ENCODE data around the gene FGR.
"Not testable (repeated sequence)": the region's sequence is repeated elsewhere in the genome, so short reads cannot be mapped to it uniquely, and the experiment has no call there.

The FGR gene

DNA sequence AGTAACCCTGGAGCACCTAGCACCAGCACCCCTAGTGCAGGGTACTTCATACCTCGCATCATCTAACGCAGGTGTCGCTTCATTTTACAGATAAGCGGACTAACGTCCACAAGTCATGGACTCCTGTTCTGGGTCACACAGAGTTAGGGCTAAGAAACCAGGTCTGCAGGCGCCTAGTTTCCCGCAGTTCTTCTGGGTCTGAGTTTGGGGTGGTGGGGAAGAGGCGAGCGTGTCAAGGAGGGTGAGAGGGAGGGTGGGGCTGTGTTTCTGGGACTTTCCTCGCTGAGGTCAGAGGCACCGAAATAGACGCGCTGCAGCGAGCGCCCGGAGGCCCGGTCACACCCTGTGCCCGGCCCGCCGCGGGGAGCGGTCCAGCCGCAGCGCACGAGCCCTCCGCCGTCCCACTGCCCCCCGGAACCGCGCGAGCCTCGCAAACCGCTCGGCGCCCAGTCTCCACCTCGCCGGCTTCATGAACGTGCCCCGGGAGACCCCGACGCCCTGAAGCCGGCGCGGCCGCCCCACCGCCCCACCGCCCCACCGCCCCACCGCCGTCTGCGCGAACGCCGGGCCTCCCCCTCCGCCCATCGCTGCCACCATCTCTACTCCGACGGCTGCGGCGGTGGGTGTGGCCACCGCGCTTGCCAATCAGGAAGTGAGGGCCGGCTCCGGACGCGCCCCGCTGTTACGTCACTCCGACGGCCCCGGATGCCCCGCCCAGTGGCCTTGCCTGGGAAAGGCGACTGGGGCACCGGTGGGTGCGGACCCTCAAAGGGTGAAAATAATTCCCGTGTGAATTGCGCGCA, 24.7 kb upstream of the FGR start:
- DNase-seq (ENCODE audit: low read depth) = peak; percentile 86

DNA sequence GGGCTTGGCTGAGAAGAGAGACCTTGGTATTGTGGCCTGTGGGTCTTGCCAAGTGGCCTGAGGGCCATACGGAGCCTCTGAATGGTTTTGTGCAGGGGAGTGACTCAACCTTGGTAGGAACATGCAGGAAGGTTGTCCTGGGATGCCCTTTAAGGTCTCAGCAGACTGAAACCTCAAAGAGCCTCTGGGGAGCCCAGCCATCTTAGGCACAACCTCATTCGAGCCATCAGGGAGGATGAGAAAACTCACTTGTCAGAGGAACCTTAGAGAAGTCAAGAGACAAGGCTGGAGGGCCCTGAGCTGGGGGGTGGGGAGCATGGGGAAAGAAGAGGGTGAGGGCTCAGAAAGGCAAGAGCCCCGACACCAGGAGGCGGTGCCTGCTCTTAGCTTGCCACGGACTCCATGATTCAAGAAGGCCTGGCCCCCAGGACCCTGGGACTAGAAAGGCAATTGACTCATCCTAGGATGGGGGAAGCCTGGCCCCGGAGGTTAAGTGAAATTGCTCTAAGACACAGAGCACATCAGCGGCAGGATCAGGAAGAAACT, 24.0 kb upstream of the FGR start:
- DNase-seq (ENCODE audit: low read depth) = peak; percentile 94

DNA sequence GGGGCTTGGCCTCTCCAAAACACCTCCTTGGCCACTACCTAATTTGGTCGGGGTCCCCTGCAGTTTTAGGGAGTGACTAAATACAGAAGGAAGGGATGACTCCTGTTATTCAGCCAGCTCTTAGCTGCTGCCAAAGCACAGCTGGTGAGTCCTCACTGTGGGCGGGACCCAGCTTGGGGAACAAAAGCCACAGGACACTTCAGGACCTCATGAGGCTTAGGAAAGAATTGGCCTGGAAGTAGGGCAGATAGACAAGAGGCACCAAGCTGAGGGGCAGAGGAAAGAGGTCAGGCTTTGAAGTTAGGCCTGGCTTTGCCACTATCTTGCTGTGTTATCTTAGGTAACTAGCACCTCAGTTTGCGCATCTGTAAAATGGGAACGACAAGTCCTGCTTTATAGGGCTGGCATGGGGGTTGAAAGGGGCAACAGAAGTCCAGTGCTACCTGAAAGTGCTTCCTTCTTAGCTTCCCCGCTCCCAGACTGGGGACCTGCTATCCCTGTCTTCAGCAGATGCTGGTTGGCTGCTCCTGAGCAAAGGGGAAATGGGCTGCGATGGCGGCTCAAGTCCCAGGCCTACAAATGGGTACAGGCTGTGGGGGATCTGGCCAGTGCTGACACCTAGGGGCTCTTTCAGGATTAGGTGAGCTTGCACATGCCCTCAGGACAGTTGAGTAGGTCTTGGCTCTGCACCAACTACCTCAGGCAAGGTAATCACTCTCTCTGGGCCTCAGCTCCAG, 21.3 kb upstream of the FGR start:
- DNase-seq (ENCODE audit: low read depth) = peak; percentile 78

DNA sequence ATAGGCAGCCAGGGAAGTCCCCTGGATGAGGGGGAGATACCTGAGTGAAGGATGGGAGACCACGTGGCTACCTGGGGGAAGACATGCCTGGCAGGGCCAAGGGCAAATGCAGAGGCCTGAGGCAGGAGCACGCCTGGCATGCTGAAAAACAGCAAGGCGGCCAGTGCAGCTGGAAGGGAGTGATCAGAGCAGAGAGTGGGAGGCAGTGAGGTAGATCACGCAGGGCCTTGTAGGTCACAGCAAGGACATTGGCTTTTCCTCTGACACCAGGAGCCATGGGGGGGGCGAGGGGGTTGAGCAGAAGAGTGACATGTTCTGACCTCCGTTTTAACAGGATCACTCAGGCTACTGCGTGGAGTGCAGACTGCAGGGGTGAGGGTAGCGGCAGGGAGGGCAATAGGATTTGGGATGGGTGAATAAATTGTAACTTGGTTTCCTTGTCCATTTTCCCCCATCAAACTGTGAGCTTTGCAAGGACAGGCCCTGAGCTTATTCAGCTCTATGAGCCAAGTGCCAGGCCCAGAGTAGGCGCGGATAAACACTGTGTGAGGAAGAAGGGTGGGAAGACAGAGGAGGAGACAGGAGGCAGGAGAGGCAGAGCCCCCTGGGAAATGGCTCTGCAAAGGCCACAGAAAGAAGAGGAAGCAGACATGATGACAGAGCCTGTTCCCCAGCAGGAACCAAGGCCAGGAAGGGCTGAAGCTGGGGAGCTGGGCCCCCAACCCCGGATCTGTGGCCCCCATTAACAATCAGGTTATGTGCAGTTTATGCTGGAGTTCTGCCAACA, 20.4 kb upstream of the FGR start:
- DNase-seq (ENCODE audit: low read depth) = no peak

DNA sequence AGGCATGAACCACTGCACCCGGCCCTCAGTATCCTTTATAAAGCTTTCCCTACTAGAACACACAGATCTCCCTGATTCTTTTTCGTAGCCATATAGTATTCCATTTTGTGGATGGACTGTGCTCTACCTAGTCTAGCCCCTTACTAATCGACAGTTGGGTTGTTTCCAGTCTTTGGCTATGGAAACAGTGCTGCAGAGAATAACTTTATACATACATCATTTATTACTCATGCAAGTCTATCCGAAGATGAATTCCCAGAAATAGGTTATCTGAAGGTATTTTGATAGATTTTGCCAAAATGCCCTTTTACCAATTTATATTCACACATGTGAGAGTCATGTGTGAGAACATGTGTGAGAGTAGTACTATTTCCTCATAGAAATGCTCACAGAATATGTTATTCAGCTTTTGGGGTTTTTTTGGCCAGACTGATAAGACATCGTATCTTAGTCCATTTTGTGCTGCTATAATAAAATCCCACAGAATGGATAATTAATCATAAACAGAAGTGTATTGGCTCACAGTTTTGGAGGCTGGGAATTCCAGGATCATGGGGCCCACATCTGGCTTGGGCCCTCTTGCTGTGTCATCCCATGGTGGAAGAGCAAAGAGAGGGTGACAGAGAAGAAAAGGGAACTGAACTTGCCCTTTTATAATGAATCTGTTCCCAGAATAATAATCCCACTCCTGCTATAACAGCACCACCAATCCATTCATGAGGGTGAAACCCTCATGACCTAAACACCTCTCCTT, 17.3 kb upstream of the FGR start:
- no peak for DNase-seq (ENCODE audit: low read depth)

DNA sequence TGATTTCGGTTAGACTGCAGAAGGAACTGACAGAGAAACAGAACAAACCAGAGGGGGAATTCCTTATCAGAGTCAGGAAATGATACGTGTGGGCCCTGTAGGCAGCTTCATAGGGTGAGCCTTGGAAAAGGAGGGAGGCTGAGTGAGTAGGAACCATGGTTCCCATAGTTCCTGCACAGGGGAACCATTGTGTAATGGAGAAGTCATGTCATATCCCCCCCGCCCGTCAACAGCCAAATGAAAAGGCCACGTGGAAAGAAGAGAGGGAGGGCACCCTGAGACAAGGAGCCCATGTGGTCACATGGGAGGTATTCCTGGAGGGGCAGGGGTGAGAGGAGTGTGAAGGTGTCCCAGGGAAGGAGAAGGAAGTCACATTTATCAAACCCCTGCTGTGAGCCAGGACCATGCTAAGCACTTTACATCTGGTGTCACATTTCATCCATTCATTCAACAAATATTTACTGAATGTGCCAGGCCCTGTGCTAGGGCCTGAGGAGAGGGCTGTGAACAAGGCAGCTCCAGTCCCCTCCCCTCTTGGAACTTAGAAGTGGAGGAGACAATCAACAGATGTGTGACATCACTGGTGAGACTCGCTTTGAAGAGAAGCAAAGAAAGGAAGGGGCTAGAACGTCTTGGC, 15.7 kb upstream of the FGR start:
- DNase-seq (ENCODE audit: low read depth) = peak; percentile 85

DNA sequence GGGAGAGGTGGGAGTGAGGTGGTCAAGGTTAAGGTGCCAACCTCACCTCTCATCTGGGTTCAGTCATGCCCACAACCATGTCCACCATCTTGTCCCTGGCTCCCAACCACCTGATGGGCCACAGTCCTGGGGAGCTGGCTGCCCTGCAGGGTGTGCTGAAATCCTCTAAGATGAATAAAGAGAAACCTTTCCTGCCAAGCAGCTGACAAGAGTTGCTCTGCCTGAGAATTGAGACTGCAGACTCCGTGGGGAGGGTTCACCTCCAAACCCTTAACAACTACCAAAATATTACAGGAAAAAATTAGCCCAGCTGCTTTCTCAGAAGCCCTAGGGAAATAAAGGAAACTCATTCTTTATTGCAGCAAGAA, 15.2 kb upstream of the FGR start:
- DNase-seq (ENCODE audit: low read depth) = no peak

DNA sequence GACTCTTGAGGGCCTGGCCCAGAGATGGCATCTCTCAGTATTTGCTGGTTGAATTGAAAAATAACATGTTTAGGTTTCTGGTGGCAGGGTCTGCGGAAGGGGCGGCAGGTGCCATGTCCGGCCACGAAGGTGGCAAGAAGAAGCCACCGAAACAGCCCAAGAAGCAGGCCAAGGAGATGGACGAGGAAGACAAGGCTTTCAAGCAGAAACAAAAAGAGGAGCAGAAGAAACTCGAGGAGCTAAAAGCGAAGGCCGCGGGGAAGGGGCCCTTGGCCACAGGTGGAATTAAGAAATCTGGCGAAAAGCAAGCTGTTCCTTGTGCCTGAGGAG, 14.3 kb upstream of the FGR start:
- no peak for DNase-seq (ENCODE audit: low read depth)

DNA sequence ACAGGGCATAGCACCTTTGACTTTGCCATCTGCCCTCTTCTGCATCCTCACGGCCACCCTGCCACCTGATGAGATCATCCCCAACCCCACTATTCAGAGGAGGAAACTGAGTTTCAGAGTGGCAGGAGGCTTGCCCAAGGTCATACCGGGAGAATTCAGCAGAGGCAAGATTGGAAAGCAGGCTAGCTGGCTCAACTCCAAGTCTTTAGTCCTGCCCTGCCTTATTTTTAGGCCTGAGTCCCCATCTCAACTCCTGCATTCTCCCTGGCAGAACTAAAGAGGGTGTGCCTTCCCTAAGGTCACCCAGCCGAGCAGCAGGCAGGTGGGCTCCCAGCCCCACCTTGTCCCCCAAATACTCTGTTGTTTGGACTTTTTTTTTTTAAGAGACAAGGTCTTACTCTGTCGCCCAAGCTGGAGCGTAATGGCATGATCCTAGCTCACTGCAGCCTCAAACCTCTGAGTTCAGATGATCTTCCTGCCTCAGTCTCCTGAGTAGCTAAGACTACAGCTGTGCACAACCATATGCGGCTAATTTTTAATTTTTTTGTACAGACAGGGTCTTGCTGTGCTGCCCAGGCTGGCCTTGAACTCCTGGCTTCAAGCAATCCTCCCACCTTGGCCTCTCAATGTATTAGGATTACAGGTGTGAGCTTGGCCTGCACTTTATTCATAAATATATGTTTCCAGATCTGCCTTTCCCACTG, 13.8 kb upstream of the FGR start:
- DNase-seq (ENCODE audit: low read depth) = peak; percentile 35

DNA sequence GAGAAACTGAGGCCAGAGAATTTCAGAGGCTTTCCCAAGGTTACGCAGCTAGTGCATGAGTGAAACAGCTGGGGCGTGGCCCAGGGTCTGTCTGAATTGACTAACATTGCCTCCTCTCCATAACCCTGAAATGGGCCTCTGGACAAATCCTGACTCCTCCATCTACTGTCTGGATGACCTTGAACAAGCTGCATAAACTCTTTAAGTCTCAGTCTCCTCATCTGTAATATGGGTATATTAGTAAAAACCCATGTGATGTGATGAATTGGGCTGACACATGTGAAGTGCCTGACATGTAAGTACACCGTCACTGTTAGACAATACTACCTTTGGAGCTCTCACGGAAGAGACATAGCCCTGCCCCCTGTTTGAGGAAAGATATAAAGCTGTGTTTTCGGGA, 12.3 kb upstream of the FGR start:
- no peak for DNase-seq (ENCODE audit: low read depth)

DNA sequence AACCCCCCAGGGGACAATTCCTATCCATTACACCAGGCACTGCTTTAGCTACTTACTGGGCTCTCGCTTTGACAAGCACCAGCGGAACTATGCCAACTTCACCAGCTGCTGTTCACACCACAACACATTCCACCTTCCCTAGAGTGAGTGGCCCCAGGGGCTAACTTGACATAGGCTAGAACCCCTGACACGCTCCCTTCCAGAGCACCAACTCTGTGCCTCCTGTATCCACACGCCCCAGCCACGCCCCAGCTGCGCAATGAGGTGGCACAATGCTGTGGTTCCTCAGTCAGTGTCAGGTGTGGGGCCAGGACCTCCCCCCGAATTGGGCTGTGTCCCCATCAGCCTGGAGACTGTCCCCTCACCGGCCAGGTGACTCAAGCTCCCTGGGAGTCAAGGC, 11.7 kb upstream of the FGR start:
- no peak for DNase-seq (ENCODE audit: low read depth)

DNA sequence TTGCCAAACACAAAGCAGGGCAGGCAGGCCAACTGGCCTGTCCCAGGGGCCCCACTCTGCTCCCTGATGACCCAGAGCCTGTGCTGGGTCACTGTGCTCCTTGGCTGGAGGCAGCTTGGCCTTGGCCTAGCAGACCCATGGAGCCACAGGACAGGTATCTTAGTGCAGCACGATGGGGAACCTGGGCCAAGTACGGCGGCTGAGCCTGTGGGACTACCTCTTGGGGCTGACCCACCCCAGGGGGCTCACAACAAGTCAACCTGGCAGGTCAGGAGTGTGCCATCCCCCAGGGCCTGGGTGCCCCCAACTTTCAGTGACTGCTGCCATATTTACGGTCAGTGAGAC, 10.1 kb upstream of the FGR start:
- no peak for DNase-seq (ENCODE audit: low read depth)

DNA sequence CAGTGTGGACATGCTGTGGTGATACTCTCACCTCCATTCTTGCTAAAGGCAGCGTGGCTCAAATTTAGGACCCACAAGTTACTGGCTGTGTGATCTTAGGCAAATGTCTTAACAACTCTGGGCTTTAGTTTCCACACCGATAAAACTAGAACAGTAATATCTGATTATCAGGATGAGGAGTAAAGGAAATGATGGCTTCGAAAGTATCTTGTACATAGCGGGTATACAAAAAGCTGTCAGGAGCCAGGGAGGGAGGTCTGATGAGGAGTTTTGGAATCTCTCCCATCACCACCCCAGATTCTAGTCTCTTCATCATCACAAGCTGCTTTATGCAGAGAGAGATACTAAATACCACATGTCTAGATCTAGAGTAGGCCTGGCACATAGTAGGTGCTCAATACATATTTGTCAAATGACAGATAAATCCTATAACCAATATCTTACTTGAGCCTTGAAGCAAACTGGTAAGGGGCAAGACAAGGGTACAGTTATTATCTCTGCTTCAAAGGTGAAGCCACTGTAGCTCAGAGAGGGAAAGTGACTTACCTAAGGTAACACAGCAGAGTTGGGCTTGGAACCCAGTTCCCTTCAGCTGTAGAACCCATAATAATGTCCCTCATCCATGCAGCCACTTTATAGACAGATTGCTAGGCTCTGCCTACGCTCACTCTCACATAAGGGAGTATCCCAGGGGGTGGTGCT, 9.5 kb upstream of the FGR start:
- DNase-seq (ENCODE audit: low read depth) = no peak

DNA sequence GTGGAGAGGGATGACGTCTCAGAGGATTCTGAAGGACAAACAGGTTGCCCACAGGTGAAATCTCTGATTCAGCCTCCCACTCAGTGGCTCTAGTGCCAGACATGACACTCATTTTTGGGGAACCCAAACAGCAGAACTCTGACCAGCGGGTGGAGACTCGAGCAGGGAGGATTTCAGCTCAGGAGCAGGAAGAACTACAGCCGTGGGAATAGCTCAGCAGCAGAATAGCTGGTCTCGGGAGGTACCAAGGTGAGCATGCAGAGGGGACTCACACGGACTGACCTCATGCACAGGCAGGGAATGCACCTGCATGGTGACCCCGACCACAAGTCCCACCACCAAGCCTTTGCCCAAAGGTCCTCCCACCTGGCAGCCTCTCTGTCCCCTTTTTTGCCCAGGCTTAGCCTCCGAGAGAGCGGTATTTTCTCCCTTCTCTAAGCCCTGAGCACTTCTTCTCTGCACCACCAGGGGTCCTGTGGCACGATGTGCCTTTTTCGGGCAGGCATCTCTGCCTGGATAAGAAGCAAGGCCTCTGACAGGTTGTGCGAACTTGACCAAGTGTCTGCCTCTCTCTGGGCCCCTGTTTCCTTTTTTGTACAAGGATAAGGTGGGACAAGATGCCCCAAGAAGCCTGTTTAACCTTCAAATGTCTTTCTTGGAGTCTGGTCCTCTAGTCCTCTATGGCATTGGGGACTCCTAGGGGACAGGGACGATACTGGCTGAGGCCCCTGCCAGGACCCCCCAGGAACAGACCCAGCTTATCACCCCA, 8.8 kb upstream of the FGR start:
- peak; percentile 64 for DNase-seq (ENCODE audit: low read depth)

DNA sequence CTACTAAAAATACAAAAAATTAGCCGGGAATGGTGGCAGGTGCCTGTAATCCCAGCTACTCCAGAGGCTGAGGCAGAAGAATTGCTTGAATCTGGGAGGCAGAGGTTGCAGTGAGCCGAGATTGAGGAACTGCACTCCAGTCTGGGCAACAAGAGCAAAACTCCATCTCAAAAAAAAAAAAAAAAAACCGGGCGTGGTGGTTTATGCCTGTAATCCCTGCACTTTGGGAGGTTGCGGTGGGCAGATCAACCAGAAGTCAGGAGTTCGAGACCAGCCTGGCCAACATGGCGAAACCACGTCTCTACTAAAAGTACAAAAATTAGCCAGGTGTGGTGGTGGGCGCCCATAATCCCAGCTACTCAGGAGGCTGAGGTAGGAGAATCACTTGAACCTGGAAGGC, 5.5 kb upstream of the FGR start:
- DNase-seq (ENCODE audit: low read depth) = not testable (repeated sequence)

DNA sequence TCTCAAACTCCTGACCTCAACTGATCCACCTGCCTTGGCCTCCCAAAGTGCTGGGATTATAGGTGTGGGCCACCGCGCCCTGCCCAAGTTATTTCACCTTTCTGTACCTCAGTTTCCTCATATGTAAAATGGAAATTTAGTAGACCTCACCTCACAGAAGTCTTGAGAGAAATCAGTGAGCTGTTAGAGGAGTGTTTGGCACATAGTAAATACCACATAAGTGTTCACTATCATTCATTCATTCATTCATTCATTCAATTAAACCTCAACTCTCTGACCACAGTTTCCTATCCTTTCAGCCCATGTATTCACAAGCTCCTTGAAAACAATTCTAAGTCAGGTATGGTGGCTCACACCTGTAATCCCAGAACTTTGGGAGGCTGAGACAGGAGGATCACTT, 3.8 kb upstream of the FGR start:
- no peak for DNase-seq (ENCODE audit: low read depth)

DNA sequence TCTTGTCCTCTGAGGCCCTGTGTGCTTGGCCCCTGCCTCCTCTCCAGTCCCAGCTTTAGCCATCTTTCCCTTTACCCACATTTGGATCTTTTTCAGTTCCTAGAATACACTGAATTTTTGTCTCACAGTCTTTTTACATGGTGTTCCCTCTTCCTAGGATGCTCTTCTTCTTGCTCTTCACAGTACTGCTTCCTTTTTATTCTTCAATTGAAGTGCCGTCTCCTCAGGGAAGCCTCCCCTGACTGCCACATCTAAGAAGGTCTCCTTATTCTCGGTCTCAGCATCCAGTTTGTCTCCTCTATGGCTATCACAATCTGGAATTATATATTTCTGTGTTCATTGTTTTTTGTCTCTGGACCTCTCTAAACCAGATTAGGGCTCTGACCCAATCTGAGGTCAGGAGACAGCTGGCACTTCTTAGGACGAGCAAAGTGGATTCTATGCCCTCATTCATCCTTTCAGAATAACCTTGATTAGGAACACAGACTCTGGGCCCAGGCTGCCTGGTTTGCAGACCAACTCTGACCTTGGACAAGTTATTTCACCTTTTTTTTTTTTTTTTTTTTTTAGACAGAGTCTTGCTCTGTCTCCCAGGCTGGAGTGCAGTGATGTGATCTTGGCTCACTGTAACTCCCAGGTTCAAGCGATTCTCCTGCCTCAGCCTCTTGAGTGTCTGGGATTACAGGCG, 3.2 kb upstream of the FGR start:
- DNase-seq (ENCODE audit: low read depth) = no peak

DNA sequence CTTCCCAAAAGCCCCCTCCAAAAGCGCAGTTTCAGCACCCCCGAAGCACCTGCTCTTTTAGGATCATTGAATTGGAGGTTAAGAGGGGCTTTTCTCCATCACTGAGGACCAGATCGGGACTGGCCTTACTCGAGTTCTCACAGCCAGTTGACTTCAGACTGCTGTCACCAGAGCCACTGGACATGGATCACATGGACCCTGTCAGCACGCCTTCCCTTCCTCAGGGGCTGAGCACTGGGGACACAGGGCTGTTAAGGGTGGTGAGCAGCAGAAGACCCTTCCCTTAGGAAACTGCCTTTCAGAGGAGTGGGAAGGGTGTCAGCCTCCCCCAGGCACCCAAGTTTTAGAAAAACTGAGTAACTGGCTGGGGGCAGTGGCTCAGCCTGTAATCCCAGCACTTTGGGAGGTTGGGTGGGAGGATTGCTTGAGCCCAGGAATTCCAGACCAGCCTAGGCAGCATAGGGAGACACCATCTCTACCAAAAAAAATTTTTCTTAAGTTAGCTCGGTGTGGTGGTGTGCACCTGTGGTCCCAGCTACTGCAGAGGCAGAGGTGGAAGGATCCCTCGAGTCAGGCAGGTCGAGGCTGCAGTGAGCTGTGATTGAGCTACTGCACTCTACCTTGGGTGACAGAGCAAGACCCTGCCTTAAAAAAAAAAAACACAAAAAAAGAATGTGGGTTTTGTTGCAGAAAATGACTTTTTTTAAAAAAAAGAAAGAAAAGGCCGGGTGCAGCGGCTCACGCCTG, 584 bp upstream of the FGR start:
- no peak for DNase-seq (ENCODE audit: low read depth)
